ENCODE data around the gene SRSF9.

Gene SRSF9

GRCh38 chr12:120421701-120422100, 47.8 kb downstream of the SRSF9 start:
- Histone ChIP-seq H3K27ac (ENCODE audit: low read depth, low read length) (no peak overlapping the region), H4K5ac (ENCODE audit: low read length) (no peak overlapping the region), H3K79me2 (ENCODE audit: control insufficient read depth, insufficient read depth, low read length) (no peaks in the 10 kb centered on the region), H2BK5ac (ENCODE audit: low read length) (no peak overlapping the region), H3K27me3 (ENCODE audit: insufficient read depth, low read length, poor library complexity) (no peaks in the 10 kb centered on the region), H4K8ac (ENCODE audit: low read depth, low read length) (no peak overlapping the region), H3K18ac (ENCODE audit: low read length) (no peak overlapping the region), H2AK5ac (ENCODE audit: low read length) (no peak overlapping the region), H3K79me1 (ENCODE audit: low read length) (no peaks in the 10 kb centered on the region), H3K4me1 (ENCODE audit: control insufficient read depth, low read depth, low read length) (no peaks in the 10 kb centered on the region), H2BK15ac (replicated peaks; ENCODE audit: low read depth) (no peak overlapping the region), H3K56ac (ENCODE audit: low read length) (no peak overlapping the region), H3K36me3 (ENCODE audit: control insufficient read depth, insufficient read depth, low read length) (no peaks in the 10 kb centered on the region), H2BK120ac (ENCODE audit: low read depth, low read length) (no peak overlapping the region), H3K23ac (ENCODE audit: low read length) (no peak overlapping the region), H3K4me2 (ENCODE audit: low read length) (no peak overlapping the region), H3K4ac (ENCODE audit: low read depth, low read length) (no peak overlapping the region), H3K9ac (ENCODE audit: low read length) (no peak overlapping the region), H3K4me3 (ENCODE audit: low read length) (no peak overlapping the region)
- no CpG with 5 or more reads among the region's 4 CpGs for WGBS (ENCODE audit: extremely low coverage, insufficient coverage, low lambda C conversion rate)
- DNase-seq = peak; percentile 82

GRCh38 chr12:120417917-120418580, 51.5 kb downstream of the SRSF9 start:
- Histone ChIP-seq H3K4me1 (ENCODE audit: control insufficient read depth, low read depth, low read length) (no peaks in the 10 kb centered on the region), H3K79me1 (ENCODE audit: low read length) (no peaks in the 10 kb centered on the region), H3K36me3 (ENCODE audit: control insufficient read depth, insufficient read depth, low read length) (no peaks in the 10 kb centered on the region), H2AK5ac (ENCODE audit: low read length) (no peak overlapping the region), H3K4ac (ENCODE audit: low read depth, low read length) (no peak overlapping the region), H4K5ac (ENCODE audit: low read length) (no peak overlapping the region), H3K4me3 (ENCODE audit: low read length) (no peak overlapping the region), H3K23ac (ENCODE audit: low read length) (no peak overlapping the region), H3K27me3 (ENCODE audit: insufficient read depth, low read length, poor library complexity) (no peaks in the 10 kb centered on the region), H2BK15ac (replicated peaks; ENCODE audit: low read depth) (no peak overlapping the region), H3K4me2 (ENCODE audit: low read length) (no peak overlapping the region), H3K27ac (ENCODE audit: low read depth, low read length) (no peak overlapping the region), H3K79me2 (ENCODE audit: control insufficient read depth, insufficient read depth, low read length) (no peaks in the 10 kb centered on the region), H2BK120ac (ENCODE audit: low read depth, low read length) (no peak overlapping the region), H3K18ac (ENCODE audit: low read length) (no peak overlapping the region), H2BK5ac (ENCODE audit: low read length) (no peak overlapping the region), H3K56ac (ENCODE audit: low read length) (no peak overlapping the region), H3K9ac (ENCODE audit: low read length) (no peak overlapping the region), H4K8ac (ENCODE audit: low read depth, low read length) (no peak overlapping the region)
- WGBS (ENCODE audit: extremely low coverage, insufficient coverage, low lambda C conversion rate) = no CpG with 5 or more reads among the region's 4 CpGs
- DNase-seq = no peak

GRCh38 chr12:120416490-120417216, 52.9 kb downstream of the SRSF9 start:
- no peak overlapping the region for H3K18ac ChIP-seq (ENCODE audit: low read length)
- no peak overlapping the region for H2BK5ac ChIP-seq (ENCODE audit: low read length)
- no peak overlapping the region for H3K9ac ChIP-seq (ENCODE audit: low read length)
- no peaks in the 10 kb centered on the region for H3K36me3 ChIP-seq (ENCODE audit: control insufficient read depth, insufficient read depth, low read length)
- H3K27ac ChIP-seq (ENCODE audit: low read depth, low read length) = no peak overlapping the region
- WGBS (ENCODE audit: extremely low coverage, insufficient coverage, low lambda C conversion rate) = no CpG with 5 or more reads among the region's 7 CpGs
- no peaks in the 10 kb centered on the region for H3K79me2 ChIP-seq (ENCODE audit: control insufficient read depth, insufficient read depth, low read length)
- no peak overlapping the region for H3K56ac ChIP-seq (ENCODE audit: low read length)
- no peak overlapping the region for H3K23ac ChIP-seq (ENCODE audit: low read length)
- no peaks in the 10 kb centered on the region for H3K79me1 ChIP-seq (ENCODE audit: low read length)
- H3K4me3 ChIP-seq (ENCODE audit: low read length) = no peak overlapping the region
- no peak overlapping the region for H3K4ac ChIP-seq (ENCODE audit: low read depth, low read length)
- H2BK120ac ChIP-seq (ENCODE audit: low read depth, low read length) = no peak overlapping the region
- H3K4me2 ChIP-seq (ENCODE audit: low read length) = no peak overlapping the region
- H2AK5ac ChIP-seq (ENCODE audit: low read length) = no peak overlapping the region
- H3K27me3 ChIP-seq (ENCODE audit: insufficient read depth, low read length, poor library complexity) = no peaks in the 10 kb centered on the region
- H2BK15ac ChIP-seq (replicated peaks; ENCODE audit: low read depth) = no peak overlapping the region
- H4K5ac ChIP-seq (ENCODE audit: low read length) = no peak overlapping the region
- DNase-seq = no peak
- H4K8ac ChIP-seq (ENCODE audit: low read depth, low read length) = no peak overlapping the region
- H3K4me1 ChIP-seq (ENCODE audit: control insufficient read depth, low read depth, low read length) = no peaks in the 10 kb centered on the region

GRCh38 chr12:120413901-120414695, 55.5 kb downstream of the SRSF9 start:
- H3K4ac ChIP-seq (ENCODE audit: low read depth, low read length) = no peak overlapping the region
- no peak overlapping the region for H3K4me3 ChIP-seq (ENCODE audit: low read length)
- H3K9ac ChIP-seq (ENCODE audit: low read length) = peak overlapping the region; percentile 17
- H3K27me3 ChIP-seq (ENCODE audit: insufficient read depth, low read length, poor library complexity) = no peaks in the 10 kb centered on the region
- no peak overlapping the region for H3K23ac ChIP-seq (ENCODE audit: low read length)
- no peak overlapping the region for H4K8ac ChIP-seq (ENCODE audit: low read depth, low read length)
- no peak overlapping the region for H2BK120ac ChIP-seq (ENCODE audit: low read depth, low read length)
- H3K4me1 ChIP-seq (ENCODE audit: control insufficient read depth, low read depth, low read length) = no peaks in the 10 kb centered on the region
- WGBS (ENCODE audit: extremely low coverage, insufficient coverage, low lambda C conversion rate) = no CpG with 5 or more reads among the region's 13 CpGs
- no peak overlapping the region for H3K18ac ChIP-seq (ENCODE audit: low read length)
- peak; percentile 80 for DNase-seq
- H2BK5ac ChIP-seq (ENCODE audit: low read length) = no peak overlapping the region
- H3K36me3 ChIP-seq (ENCODE audit: control insufficient read depth, insufficient read depth, low read length) = no peaks in the 10 kb centered on the region
- H3K56ac ChIP-seq (ENCODE audit: low read length) = peak overlapping the region; percentile 62
- H3K27ac ChIP-seq (ENCODE audit: low read depth, low read length) = no peak overlapping the region
- no peak overlapping the region for H3K4me2 ChIP-seq (ENCODE audit: low read length)
- no peak overlapping the region for H2AK5ac ChIP-seq (ENCODE audit: low read length)
- no peaks in the 10 kb centered on the region for H3K79me1 ChIP-seq (ENCODE audit: low read length)
- no peaks in the 10 kb centered on the region for H3K79me2 ChIP-seq (ENCODE audit: control insufficient read depth, insufficient read depth, low read length)
- H2BK15ac ChIP-seq (replicated peaks; ENCODE audit: low read depth) = no peak overlapping the region
- H4K5ac ChIP-seq (ENCODE audit: low read length) = no peak overlapping the region

GRCh38 chr12:120412421-120412820, 57.1 kb downstream of the SRSF9 start:
- H4K5ac ChIP-seq (ENCODE audit: low read length) = no peak overlapping the region
- H3K27me3 ChIP-seq (ENCODE audit: insufficient read depth, low read length, poor library complexity) = no peaks in the 10 kb centered on the region
- no peak overlapping the region for H3K56ac ChIP-seq (ENCODE audit: low read length)
- H2BK120ac ChIP-seq (ENCODE audit: low read depth, low read length) = no peak overlapping the region
- DNase-seq = no peak
- no peaks in the 10 kb centered on the region for H3K4me1 ChIP-seq (ENCODE audit: control insufficient read depth, low read depth, low read length)
- no peak overlapping the region for H2BK5ac ChIP-seq (ENCODE audit: low read length)
- H3K23ac ChIP-seq (ENCODE audit: low read length) = no peak overlapping the region
- H2AK5ac ChIP-seq (ENCODE audit: low read length) = no peak overlapping the region
- no CpG with 5 or more reads among the region's 7 CpGs for WGBS (ENCODE audit: extremely low coverage, insufficient coverage, low lambda C conversion rate)
- no peaks in the 10 kb centered on the region for H3K79me2 ChIP-seq (ENCODE audit: control insufficient read depth, insufficient read depth, low read length)
- no peak overlapping the region for H3K4me3 ChIP-seq (ENCODE audit: low read length)
- no peak overlapping the region for H3K9ac ChIP-seq (ENCODE audit: low read length)
- H3K79me1 ChIP-seq (ENCODE audit: low read length) = no peaks in the 10 kb centered on the region
- H4K8ac ChIP-seq (ENCODE audit: low read depth, low read length) = no peak overlapping the region
- no peak overlapping the region for H3K18ac ChIP-seq (ENCODE audit: low read length)
- H2BK15ac ChIP-seq (replicated peaks; ENCODE audit: low read depth) = no peak overlapping the region
- H3K4ac ChIP-seq (ENCODE audit: low read depth, low read length) = no peak overlapping the region
- no peak overlapping the region for H3K4me2 ChIP-seq (ENCODE audit: low read length)
- no peaks in the 10 kb centered on the region for H3K36me3 ChIP-seq (ENCODE audit: control insufficient read depth, insufficient read depth, low read length)
- no peak overlapping the region for H3K27ac ChIP-seq (ENCODE audit: low read depth, low read length)

Data from mesendoderm (in vitro differentiated cells).